ENCODE data around the gene ULK2. TPM values are rescaled to one million over a fixed set of nuclear protein-coding genes. Genes with fewer than 3 reads are reported as not detected.

ULK2 gene
- total and polyA plus RNA-seq, 10 of the 15 experiments (the other 5 are each of a cell fraction or from before 2014, with no cell fraction given): 0.29 to 5.3 (median 1.6) TPM

DNA sequence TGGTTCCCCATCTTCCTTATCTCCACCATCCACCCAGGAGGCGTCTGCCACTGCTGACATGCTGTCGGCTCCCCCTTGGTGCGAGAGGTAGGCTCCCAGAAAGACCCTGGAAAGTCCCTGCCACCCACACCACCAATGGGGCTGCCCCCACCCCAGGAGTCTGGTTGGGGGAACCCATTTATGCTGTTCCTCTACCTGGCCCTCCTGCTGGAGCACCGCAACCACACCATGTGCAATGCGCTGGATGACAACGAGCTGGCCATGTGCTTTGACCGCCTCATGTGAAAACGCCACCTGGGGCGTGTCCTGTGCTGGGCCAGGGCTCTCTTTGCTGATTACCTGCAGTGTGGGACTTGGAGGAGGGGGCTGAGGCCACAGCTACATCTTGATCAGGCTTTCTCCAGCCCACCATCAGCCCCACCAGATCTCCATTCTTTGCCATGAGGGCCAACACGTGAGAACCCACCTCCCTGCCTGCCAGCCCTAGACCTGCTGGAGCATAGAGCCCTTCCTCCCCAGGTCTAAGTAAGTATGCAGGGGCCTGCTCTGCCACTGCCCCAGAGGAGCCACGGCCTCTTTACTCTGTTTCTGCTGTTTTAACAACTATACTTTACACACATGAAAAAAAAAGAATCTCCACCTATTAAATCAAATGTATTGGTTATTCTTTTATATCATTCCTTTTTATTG, 111.8 kb downstream of the ULK2 start:
- H3K9ac ChIP-seq (ENCODE audit: control insufficient read depth, insufficient read depth, low read length): no peak overlapping the region
- in situ Hi-C loops (cut with MboI) (no loop called here), intact Hi-C loops (cut with micrococcal nuclease; ENCODE audit: unreplicated experiment) (no loop called here)
- H3K4me1 ChIP-seq (ENCODE audit: control insufficient read depth, insufficient read depth, low read length): peaks cover 33% of the 10 kb centered on the region
- H3K79me2 ChIP-seq (ENCODE audit: control insufficient read depth, insufficient read depth, low read length): no peaks in the 10 kb centered on the region
- BruUV-seq (replicated peaks): no TSS peak
- no peaks in the 10 kb centered on the region for H3K27me3 ChIP-seq (replicated peaks in 1 of 2; ENCODE audit: control insufficient read depth in 2 of 2, insufficient read depth in 2 of 2, low read length in 1 of 2)
- no peak overlapping the region for H3K4me3 ChIP-seq
- ChIA-PET SMC1A (ENCODE audit: uncharacterized antibody, unreplicated experiment) (no interaction called here), RAD21 (ENCODE audit: unreplicated experiment) (no interaction called here), POLR2A (interaction anchor here (0.6 kb wide), 1 partner anchor 24 kb away, joined by 3 read pairs; no protein-coding TSS in a partner anchor), CTCF (interaction anchor here (0.6 to 2.5 kb wide), 5 partner anchors 9 to 109 kb away, joined by 3 to 11 read pairs (median 7); no protein-coding TSS in a partner anchor)
- 28% methylated on average over 11 of the region's 11 CpGs for WGBS (ENCODE audit: insufficient coverage, insufficient replicate concordance, low lambda C conversion rate, missing lambda C conversion rate)
- FAIRE-seq: peak; percentile 84
- peak; percentile 29 for ATAC-seq
- H3K9me3 ChIP-seq (replicated peaks; ENCODE audit: control insufficient read depth, insufficient read depth, low read length): no peaks in the 10 kb centered on the region
- H3K36me3 ChIP-seq (ENCODE audit: control insufficient read depth in 2 of 2, insufficient read depth in 2 of 2, low read length in 1 of 2): no peaks in the 10 kb centered on the region
- no peaks in the 10 kb centered on the region for H4K20me1 ChIP-seq (ENCODE audit: control insufficient read depth, insufficient read depth)
- H3K4me2 ChIP-seq (ENCODE audit: control insufficient read depth, insufficient read depth): peak overlapping the region; percentile 30; the same call in 1 of the 2 replicates
- DNase-seq (ENCODE audit: low read depth, low spot score): no peak
- H2AFZ ChIP-seq (ENCODE audit: control insufficient read depth, low read depth, low read length): peak overlapping the region; percentile 2
- peak overlapping the region; percentile 6; the same call in 1 of the 2 replicates for H3K27ac ChIP-seq (ENCODE audit: control insufficient read depth, insufficient read depth)
- TF ChIP-seq, protein P1, sequence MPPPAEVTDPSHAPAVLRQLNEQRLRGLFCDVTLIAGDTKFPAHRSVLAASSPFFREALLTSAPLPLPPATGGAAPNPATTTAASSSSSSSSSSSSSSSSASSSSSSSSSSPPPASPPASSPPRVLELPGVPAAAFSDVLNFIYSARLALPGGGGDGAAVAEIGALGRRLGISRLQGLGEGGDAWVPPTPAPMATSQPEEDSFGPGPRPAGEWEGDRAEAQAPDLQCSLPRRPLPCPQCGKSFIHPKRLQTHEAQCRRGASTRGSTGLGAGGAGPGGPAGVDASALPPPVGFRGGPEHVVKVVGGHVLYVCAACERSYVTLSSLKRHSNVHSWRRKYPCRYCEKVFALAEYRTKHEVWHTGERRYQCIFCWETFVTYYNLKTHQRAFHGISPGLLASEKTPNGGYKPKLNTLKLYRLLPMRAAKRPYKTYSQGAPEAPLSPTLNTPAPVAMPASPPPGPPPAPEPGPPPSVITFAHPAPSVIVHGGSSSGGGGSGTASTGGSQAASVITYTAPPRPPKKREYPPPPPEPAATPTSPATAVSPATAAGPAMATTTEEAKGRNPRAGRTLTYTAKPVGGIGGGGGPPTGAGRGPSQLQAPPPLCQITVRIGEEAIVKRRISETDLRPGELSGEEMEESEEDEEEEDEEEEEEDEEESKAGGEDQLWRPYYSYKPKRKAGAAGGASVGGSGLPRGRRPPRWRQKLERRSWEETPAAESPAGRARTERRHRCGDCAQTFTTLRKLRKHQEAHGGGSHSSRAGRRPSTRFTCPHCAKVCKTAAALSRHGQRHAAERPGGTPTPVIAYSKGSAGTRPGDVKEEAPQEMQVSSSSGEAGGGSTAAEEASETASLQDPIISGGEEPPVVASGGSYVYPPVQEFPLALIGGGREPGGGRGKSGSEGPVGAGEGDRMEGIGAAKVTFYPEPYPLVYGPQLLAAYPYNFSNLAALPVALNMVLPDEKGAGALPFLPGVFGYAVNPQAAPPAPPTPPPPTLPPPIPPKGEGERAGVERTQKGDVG (CRISPR knock-in tag; IDR thresholded peaks at IDR 0.05): no peak
- TF ChIP-seq YY1 (IDR thresholded peaks at IDR 0.05; ENCODE audit: low read depth, low read length) (0 out of 2 replicates have a peak, but pooled peaks have one; percentile 15), MEF2A (IDR thresholded peaks at IDR 0.05; ENCODE audit: insufficient read depth, low read depth, low read length) (no peak), POU2F2 (IDR thresholded peaks at IDR 0.05; ENCODE audit: borderline replicate concordance, low read depth, low read length) (0 out of 3 replicates have a peak, but pooled peaks have one; percentile 11), CREB1 (IDR thresholded peaks at IDR 0.05; ENCODE audit: low read depth) (0 out of 2 replicates have a peak, but pooled peaks have one; percentile 16), TCF7 (IDR thresholded peaks at IDR 0.05; ENCODE audit: borderline replicate concordance) (no peak), BHLHE40 (IDR thresholded peaks at IDR 0.05; ENCODE audit: borderline replicate concordance in 1 of 2, low read depth in 2 of 2, low read length in 1 of 2) (peak in 1 of 2 experiments; percentile 33; a peak in 1 of 4 replicates), EED (IDR thresholded peaks at IDR 0.05; ENCODE audit: low read depth) (peak; percentile 47), MYB (IDR thresholded peaks at IDR 0.05; ENCODE audit: borderline replicate concordance, low read depth, low read length) (no peak)
- TF ChIP-seq, protein P2, sequence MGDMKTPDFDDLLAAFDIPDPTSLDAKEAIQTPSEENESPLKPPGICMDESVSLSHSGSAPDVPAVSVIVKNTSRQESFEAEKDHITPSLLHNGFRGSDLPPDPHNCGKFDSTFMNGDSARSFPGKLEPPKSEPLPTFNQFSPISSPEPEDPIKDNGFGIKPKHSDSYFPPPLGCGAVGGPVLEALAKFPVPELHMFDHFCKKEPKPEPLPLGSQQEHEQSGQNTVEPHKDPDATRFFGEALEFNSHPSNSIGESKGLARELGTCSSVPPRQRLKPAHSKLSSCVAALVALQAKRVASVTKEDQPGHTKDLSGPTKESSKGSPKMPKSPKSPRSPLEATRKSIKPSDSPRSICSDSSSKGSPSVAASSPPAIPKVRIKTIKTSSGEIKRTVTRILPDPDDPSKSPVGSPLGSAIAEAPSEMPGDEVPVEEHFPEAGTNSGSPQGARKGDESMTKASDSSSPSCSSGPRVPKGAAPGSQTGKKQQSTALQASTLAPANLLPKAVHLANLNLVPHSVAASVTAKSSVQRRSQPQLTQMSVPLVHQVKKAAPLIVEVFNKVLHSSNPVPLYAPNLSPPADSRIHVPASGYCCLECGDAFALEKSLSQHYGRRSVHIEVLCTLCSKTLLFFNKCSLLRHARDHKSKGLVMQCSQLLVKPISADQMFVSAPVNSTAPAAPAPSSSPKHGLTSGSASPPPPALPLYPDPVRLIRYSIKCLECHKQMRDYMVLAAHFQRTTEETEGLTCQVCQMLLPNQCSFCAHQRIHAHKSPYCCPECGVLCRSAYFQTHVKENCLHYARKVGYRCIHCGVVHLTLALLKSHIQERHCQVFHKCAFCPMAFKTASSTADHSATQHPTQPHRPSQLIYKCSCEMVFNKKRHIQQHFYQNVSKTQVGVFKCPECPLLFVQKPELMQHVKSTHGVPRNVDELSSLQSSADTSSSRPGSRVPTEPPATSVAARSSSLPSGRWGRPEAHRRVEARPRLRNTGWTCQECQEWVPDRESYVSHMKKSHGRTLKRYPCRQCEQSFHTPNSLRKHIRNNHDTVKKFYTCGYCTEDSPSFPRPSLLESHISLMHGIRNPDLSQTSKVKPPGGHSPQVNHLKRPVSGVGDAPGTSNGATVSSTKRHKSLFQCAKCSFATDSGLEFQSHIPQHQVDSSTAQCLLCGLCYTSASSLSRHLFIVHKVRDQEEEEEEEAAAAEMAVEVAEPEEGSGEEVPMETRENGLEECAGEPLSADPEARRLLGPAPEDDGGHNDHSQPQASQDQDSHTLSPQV (IDR thresholded peaks at IDR 0.05): no peak
- TF ChIP-seq, protein P3, sequence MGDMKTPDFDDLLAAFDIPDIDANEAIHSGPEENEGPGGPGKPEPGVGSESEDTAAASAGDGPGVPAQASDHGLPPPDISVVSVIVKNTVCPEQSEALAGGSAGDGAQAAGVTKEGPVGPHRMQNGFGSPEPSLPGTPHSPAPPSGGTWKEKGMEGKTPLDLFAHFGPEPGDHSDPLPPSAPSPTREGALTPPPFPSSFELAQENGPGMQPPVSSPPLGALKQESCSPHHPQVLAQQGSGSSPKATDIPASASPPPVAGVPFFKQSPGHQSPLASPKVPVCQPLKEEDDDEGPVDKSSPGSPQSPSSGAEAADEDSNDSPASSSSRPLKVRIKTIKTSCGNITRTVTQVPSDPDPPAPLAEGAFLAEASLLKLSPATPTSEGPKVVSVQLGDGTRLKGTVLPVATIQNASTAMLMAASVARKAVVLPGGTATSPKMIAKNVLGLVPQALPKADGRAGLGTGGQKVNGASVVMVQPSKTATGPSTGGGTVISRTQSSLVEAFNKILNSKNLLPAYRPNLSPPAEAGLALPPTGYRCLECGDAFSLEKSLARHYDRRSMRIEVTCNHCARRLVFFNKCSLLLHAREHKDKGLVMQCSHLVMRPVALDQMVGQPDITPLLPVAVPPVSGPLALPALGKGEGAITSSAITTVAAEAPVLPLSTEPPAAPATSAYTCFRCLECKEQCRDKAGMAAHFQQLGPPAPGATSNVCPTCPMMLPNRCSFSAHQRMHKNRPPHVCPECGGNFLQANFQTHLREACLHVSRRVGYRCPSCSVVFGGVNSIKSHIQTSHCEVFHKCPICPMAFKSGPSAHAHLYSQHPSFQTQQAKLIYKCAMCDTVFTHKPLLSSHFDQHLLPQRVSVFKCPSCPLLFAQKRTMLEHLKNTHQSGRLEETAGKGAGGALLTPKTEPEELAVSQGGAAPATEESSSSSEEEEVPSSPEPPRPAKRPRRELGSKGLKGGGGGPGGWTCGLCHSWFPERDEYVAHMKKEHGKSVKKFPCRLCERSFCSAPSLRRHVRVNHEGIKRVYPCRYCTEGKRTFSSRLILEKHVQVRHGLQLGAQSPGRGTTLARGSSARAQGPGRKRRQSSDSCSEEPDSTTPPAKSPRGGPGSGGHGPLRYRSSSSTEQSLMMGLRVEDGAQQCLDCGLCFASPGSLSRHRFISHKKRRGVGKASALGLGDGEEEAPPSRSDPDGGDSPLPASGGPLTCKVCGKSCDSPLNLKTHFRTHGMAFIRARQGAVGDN (IDR thresholded peaks at IDR 0.05): 0 out of 2 replicates have a peak, but pooled peaks have one; percentile 12
